ENCODE data around the gene COG3. TPM values are rescaled to one million over a fixed set of nuclear protein-coding genes. Genes with fewer than 3 reads are reported as not detected.

COG3 gene
- total and polyA plus RNA-seq, 2 experiments from 2014 or later, result 17.9 to 19.3 TPM

DNA sequence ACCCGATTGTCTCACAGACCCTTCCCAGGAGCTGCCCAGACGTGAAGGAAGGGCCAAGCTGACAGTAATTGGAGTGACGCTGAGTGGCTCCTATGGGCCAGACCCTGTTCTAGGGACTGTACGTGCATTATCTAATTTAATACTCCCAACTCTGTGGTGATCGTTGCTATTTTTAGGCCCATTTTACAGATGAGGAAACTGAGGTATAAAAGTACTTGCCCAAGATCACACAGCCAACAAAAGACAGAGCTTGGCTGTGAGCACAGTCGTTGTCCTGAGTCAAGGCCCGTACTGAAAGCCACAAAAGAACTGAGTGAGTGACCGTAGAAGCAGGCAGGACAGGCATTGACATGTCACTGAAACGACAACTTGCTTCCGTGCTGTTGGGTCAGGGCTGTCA, 76.1 kb downstream of the COG3 start:
- H3F3A ChIP-seq (ENCODE audit: insufficient read depth), result 0 out of 2 replicates have a peak, but pooled peaks cover 6% of the 10 kb centered on the region
- 90 to 94% methylated on average over 10 of the region's 10 CpGs for WGBS, 2 experiments (ENCODE audit: low coverage in 1 of 2, low lambda C conversion rate in 2 of 2, missing lambda C conversion rate in 2 of 2)
- no peak overlapping the region for H2AFZ ChIP-seq
- no peak overlapping the region for H3K4me3 ChIP-seq
- no peaks in the 10 kb centered on the region for H3K79me2 ChIP-seq (ENCODE audit: insufficient read depth)
- no peaks in the 10 kb centered on the region for H3K4me1 ChIP-seq (ENCODE audit: insufficient read depth)
- H3K27ac ChIP-seq, result no peak overlapping the region
- no peaks in the 10 kb centered on the region for H4K20me1 ChIP-seq (ENCODE audit: insufficient read depth)
- no peaks in the 10 kb centered on the region for H3K9me2 ChIP-seq (ENCODE audit: insufficient read depth)
- no peak overlapping the region for H3K4me2 ChIP-seq (ENCODE audit: unreplicated experiment)
- no peak overlapping the region for H3K9ac ChIP-seq
- DNase-seq, result no peak
- no peaks in the 10 kb centered on the region for H3K9me3 ChIP-seq (ENCODE audit: low read depth)
- TF ChIP-seq EZH2 (IDR thresholded peaks at IDR 0.05; ENCODE audit: insufficient read depth, poor library complexity, severe bottlenecking) (no peak), EZH2phosphoT487 (IDR thresholded peaks at IDR 0.05; ENCODE audit: insufficient read depth, low read depth) (no peak)
- peaks cover 4% of the 10 kb centered on the region; the same call in 1 of the 2 replicates for H3K36me3 ChIP-seq (ENCODE audit: low read depth)
- in situ Hi-C loops (cut with MboI), result no loop called here
- H3K27me3 ChIP-seq (replicated peaks; ENCODE audit: insufficient read depth), result no peaks in the 10 kb centered on the region

DNA sequence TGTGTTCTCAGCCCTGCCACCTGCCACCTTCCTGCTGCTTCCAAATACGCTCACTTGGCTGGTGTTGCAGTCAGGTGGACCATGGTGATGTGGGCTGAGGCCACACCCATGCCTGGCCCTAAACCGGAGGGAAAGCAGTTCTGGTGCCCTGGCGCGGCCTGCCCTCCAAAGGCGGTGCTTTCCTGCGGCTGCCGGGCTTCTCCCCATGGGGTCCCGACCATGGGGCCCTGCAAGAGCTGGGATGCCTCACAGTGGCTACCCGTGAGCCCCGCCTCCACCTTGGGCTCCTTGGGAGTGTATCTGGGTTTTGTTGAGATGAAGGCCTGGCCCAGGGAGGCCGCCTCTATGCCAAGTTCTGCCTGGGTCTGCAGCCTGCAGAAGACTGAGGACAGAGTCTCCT, 77.1 kb downstream of the COG3 start:
- Histone ChIP-seq H3K9ac (no peak overlapping the region), H3K36me3 (ENCODE audit: low read depth) (0 out of 2 replicates have a peak, but pooled peaks cover 4% of the 10 kb centered on the region), H3K9me3 (ENCODE audit: low read depth) (no peaks in the 10 kb centered on the region), H3F3A (ENCODE audit: insufficient read depth) (0 out of 2 replicates have a peak, but pooled peaks cover 3% of the 10 kb centered on the region), H4K20me1 (ENCODE audit: insufficient read depth) (no peaks in the 10 kb centered on the region), H3K27me3 (replicated peaks; ENCODE audit: insufficient read depth) (no peaks in the 10 kb centered on the region), H3K9me2 (ENCODE audit: insufficient read depth) (no peaks in the 10 kb centered on the region), H3K4me3 (no peak overlapping the region), H2AFZ (no peak overlapping the region), H3K79me2 (ENCODE audit: insufficient read depth) (no peaks in the 10 kb centered on the region), H3K4me2 (ENCODE audit: unreplicated experiment) (no peak overlapping the region), H3K4me1 (ENCODE audit: insufficient read depth) (no peaks in the 10 kb centered on the region), H3K27ac (no peak overlapping the region)
- TF ChIP-seq EZH2phosphoT487 (IDR thresholded peaks at IDR 0.05; ENCODE audit: insufficient read depth, low read depth) (no peak), EZH2 (IDR thresholded peaks at IDR 0.05; ENCODE audit: insufficient read depth, poor library complexity, severe bottlenecking) (no peak)
- DNase-seq, result no peak
- in situ Hi-C loops (cut with MboI), result no loop called here
- 82 to 90% methylated on average over 11 of the region's 11 CpGs for WGBS, 2 experiments (ENCODE audit: low coverage in 1 of 2, low lambda C conversion rate in 2 of 2, missing lambda C conversion rate in 2 of 2)

DNA sequence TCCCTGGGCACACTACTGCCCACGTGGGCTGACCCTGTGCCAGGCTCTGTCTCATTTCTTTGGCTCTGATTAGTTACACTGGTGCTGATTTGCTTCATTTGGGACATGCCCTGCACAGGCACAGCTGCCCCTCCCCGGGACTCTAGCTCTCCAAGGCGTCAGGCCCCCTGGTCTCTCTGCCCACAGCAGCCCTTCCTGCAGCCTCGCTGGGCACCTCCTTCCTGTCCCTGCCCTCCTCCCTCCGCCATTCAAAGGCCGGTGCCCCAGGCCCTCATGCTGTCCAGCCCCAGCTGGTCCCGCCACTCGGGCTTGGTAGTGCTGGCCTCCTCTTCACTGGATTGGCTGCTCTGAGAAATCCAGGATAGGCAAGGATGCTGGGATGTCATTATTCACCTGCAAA, 77.7 kb downstream of the COG3 start:
- TF ChIP-seq EZH2phosphoT487 (IDR thresholded peaks at IDR 0.05; ENCODE audit: insufficient read depth, low read depth) (no peak), EZH2 (IDR thresholded peaks at IDR 0.05; ENCODE audit: insufficient read depth, poor library complexity, severe bottlenecking) (no peak)

DNA sequence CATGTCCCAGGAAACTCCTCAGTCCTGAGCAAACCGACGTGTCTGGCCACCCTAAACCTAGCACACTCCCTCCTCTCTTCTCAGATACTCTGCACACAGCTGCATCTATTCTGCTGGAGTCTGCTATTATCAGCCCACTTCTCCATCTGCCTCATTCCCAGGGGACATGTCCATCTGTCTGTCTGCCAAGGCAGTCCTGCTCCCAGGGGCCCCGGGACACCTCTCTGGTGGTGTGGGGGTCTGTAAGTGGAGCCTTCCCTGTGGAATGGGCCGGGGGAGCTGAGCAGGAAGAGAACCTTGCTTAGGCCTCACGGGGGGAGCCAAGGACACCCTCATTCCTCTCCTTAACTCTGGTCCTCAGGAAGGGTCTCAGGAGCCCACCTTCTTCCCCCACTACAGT, 78.1 kb downstream of the COG3 start:
- in situ Hi-C loops (cut with MboI), result no loop called here
- Histone ChIP-seq H3K4me2 (ENCODE audit: unreplicated experiment) (no peak overlapping the region), H3K36me3 (ENCODE audit: low read depth) (no peaks in the 10 kb centered on the region), H3K9ac (no peak overlapping the region), H3K79me2 (ENCODE audit: insufficient read depth) (no peaks in the 10 kb centered on the region), H3K9me3 (ENCODE audit: low read depth) (no peaks in the 10 kb centered on the region), H3K9me2 (ENCODE audit: insufficient read depth) (no peaks in the 10 kb centered on the region), H2AFZ (no peak overlapping the region), H3K4me1 (ENCODE audit: insufficient read depth) (no peaks in the 10 kb centered on the region), H3F3A (ENCODE audit: insufficient read depth) (no peaks in the 10 kb centered on the region), H3K27ac (no peak overlapping the region), H4K20me1 (ENCODE audit: insufficient read depth) (no peaks in the 10 kb centered on the region), H3K4me3 (no peak overlapping the region), H3K27me3 (replicated peaks; ENCODE audit: insufficient read depth) (no peaks in the 10 kb centered on the region; the same call in 1 of the 2 replicates)
- 82% methylated on average over 5 of the region's 5 CpGs for WGBS, 2 experiments (ENCODE audit: low coverage in 1 of 2, low lambda C conversion rate in 2 of 2, missing lambda C conversion rate in 2 of 2)
- no peak for DNase-seq
- TF ChIP-seq EZH2phosphoT487 (IDR thresholded peaks at IDR 0.05; ENCODE audit: insufficient read depth, low read depth) (no peak), EZH2 (IDR thresholded peaks at IDR 0.05; ENCODE audit: insufficient read depth, poor library complexity, severe bottlenecking) (no peak)

More for the DNA sequence above, 77.7 kb downstream of the COG3 start:
- no peaks in the 10 kb centered on the region for H3K9me3 ChIP-seq (ENCODE audit: low read depth)
- H3K9ac ChIP-seq, result no peak overlapping the region
- in situ Hi-C loops (cut with MboI), result no loop called here
- H3K27me3 ChIP-seq (replicated peaks; ENCODE audit: insufficient read depth), result no peaks in the 10 kb centered on the region; the same call in 1 of the 2 replicates
- no peak for DNase-seq
- H4K20me1 ChIP-seq (ENCODE audit: insufficient read depth), result no peaks in the 10 kb centered on the region
- 0 out of 2 replicates have a peak, but pooled peaks cover under 1% of the 10 kb centered on the region for H3K36me3 ChIP-seq (ENCODE audit: low read depth)
- 0 out of 2 replicates have a peak, but pooled peaks cover under 1% of the 10 kb centered on the region for H3F3A ChIP-seq (ENCODE audit: insufficient read depth)
- no peak overlapping the region for H3K4me2 ChIP-seq (ENCODE audit: unreplicated experiment)
- no peaks in the 10 kb centered on the region for H3K9me2 ChIP-seq (ENCODE audit: insufficient read depth)
- H3K79me2 ChIP-seq (ENCODE audit: insufficient read depth), result no peaks in the 10 kb centered on the region
- 79 to 84% methylated on average over 7 to 8 of the region's 8 CpGs for WGBS, 2 experiments (ENCODE audit: low coverage in 1 of 2, low lambda C conversion rate in 2 of 2, missing lambda C conversion rate in 2 of 2)
- H3K27ac ChIP-seq, result no peak overlapping the region
- H3K4me3 ChIP-seq, result no peak overlapping the region
- H3K4me1 ChIP-seq (ENCODE audit: insufficient read depth), result no peaks in the 10 kb centered on the region
- H2AFZ ChIP-seq, result no peak overlapping the region

DNA sequence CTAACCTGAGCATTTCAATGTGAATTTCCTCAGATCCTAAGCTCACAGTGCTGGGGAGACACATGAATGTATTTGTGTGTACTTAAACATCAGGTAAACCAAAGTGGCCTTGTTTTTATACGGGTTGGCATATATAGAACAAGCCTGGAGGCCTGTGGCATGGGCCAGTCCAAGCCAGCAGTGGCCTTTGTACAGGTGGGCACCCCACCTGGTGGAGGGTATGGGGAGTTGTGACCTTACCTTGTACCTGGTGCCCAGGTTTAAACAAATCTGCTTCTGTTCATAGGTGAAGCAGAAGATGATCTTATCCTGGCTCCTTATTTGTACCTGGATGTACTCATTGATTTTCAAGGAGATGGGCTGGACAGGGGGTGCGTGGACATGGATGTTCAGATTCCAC, 79.8 kb downstream of the COG3 start:
- H3K4me2 ChIP-seq (ENCODE audit: unreplicated experiment), result no peak overlapping the region
- in situ Hi-C loops (cut with MboI), result no loop called here
- H4K20me1 ChIP-seq (ENCODE audit: insufficient read depth), result no peaks in the 10 kb centered on the region
- no peaks in the 10 kb centered on the region for H3K79me2 ChIP-seq (ENCODE audit: insufficient read depth)
- WGBS, 2 experiments (ENCODE audit: low coverage in 1 of 2, low lambda C conversion rate in 2 of 2, missing lambda C conversion rate in 2 of 2), result 64 to 72% methylated on average over 2 of the region's 2 CpGs
- no peaks in the 10 kb centered on the region for H3K9me3 ChIP-seq (ENCODE audit: low read depth)
- H2AFZ ChIP-seq, result no peak overlapping the region
- no peak for TF ChIP-seq EZH2 (IDR thresholded peaks at IDR 0.05; ENCODE audit: insufficient read depth, poor library complexity, severe bottlenecking)
- TF ChIP-seq EZH2phosphoT487 (IDR thresholded peaks at IDR 0.05; ENCODE audit: insufficient read depth, low read depth), result no peak
- no peak overlapping the region for H3K4me3 ChIP-seq
- no peaks in the 10 kb centered on the region for H3K36me3 ChIP-seq (ENCODE audit: low read depth)
- H3K4me1 ChIP-seq (ENCODE audit: insufficient read depth), result no peaks in the 10 kb centered on the region
- H3K9ac ChIP-seq, result no peak overlapping the region
- no peaks in the 10 kb centered on the region for H3F3A ChIP-seq (ENCODE audit: insufficient read depth)
- H3K27me3 ChIP-seq (replicated peaks; ENCODE audit: insufficient read depth), result peaks cover 11% of the 10 kb centered on the region
- H3K9me2 ChIP-seq (ENCODE audit: insufficient read depth), result no peaks in the 10 kb centered on the region
- no peak overlapping the region for H3K27ac ChIP-seq
- no peak for DNase-seq
